ENCODE results near the gene DNM3.

Gene DNM3

GRCh38 chr1:172145231-172145651 is 303.9 kb downstream of the DNM3 start:
- DNase-seq = no peak

DNA sequence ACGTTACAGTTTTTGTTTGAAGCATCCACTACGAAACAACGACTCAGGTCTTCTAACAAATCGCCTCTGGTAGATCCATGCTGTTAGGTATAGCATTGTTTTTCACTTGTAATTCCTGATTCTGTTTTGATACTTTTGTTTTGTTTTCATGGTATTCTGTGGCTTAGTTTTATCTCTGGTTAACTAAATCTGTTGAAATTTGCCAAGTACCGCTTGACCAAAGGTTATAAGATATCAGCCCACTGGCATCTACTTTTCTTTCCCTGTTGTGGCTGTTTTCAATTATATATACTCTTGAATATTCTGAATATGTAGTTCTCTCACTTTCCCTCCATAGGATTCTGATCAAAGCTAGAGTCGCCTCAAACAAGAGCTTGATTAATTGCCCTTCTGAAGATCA is 304.4 kb downstream of the DNM3 start:
- no peak for DNase-seq

- DNase-seq = no peak
These were observed 305.0 kb downstream of the DNM3 start for GRCh38 chr1:172146141-172146850.

GRCh38 chr1:172147541-172147940 is 306.2 kb downstream of the DNM3 start:
- DNase-seq = no peak

DNA sequence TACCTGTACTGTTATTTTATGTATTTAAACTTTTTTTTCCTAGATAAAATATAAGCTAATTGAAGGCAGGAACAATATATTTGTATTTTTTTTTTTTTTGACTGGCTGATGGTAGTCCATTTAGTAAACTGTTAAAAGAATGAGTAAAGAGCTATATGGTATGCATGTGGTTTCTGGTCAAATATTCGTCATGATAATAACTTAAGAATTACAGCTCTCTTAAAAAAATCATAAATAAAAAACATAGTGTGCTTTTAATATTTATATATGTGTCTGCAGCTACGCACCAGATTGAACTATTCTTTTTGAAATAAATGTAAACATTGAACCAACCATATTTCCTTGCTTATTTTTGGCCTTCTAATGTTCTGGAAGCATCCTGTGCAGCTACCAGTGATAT is 306.9 kb downstream of the DNM3 start:
- DNase-seq = no peak

DNA sequence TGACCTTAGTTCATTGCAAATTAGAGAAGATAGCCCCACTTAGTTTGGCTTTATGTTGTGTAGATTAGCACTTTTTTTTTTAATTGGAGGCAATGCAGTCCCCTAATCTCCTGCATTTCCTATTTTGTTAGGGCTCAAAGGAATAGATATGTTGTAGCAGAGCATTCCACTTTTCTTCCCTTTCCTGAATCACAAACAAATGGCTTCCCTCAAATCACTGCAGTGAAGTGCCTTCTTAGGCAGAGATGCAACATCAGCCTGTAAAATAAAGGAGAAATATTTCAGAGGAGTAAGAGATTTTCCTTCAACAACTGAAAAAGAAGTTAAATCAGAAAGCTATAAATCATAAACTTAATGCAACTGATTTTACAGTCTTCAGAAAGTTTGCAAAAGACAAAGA is 307.4 kb downstream of the DNM3 start:
- DNase-seq = no peak

- DNase-seq = no peak
These were observed 308.0 kb downstream of the DNM3 start for GRCh38 chr1:172149346-172149745.

DNA sequence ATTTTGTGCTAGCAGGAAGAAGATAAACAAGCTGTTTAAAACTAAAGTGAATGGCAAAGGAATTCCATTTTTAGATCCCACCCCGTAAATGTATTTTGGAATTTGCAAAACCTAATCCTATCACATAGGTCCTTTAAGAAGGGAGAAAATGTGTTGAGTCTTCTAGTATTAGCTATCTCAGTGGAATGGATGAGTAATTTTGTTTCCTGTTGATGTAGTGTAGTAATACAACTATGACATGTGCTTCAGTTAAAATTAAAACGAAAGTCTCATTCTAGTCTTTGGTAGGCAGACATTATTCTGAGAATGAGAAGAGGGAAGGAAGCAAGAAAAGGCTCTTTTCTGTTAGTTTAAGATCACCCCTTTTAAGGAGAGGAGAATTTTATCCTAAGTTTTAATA is 313.3 kb downstream of the DNM3 start:
- DNase-seq = peak; percentile 1 to 60

DNA sequence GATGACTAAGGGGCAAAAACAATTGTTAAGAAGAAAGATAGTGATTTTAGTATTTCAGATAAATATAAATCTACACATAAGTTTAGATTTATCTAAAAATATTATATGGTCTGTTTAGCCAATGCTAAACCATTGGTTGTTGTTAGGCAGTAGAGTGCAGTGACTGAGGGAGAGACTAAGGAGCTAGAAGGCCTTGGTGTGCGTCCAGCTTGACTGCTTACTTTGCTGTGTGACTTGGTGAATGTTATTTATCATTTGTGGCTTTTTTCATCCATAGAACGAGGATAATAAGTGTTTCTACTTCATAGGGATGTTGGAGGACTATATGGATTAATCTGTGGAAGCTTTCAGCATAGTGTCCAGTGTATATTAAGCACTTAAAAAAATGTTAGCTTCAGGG is 314.5 kb downstream of the DNM3 start:
- no peak for DNase-seq

- no peak for DNase-seq
These were observed 320.9 kb downstream of the DNM3 start for GRCh38 chr1:172162236-172162635.

- peak; percentile 25 to 37 for DNase-seq
These were observed 322.4 kb downstream of the DNM3 start for GRCh38 chr1:172163498-172164215.

DNA sequence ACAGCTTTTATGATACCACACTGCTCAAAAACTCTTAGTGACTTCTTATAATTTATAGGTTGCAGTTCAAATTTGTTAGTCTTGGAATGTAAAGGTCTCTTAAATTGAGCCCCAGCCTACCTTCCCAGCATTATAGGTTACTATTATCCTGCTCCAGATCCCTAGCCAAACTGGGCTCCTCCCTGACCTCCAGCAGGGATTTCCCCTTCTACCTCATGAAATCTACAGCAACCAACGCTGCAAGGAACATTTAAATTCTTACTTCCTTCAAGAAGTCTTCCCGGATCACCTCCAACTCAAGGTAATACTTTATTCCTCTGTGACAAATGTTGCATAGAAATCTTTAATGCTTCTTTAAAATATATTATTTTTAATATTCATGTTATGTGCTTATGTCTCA is 324.1 kb downstream of the DNM3 start:
- no peak for DNase-seq

DNA sequence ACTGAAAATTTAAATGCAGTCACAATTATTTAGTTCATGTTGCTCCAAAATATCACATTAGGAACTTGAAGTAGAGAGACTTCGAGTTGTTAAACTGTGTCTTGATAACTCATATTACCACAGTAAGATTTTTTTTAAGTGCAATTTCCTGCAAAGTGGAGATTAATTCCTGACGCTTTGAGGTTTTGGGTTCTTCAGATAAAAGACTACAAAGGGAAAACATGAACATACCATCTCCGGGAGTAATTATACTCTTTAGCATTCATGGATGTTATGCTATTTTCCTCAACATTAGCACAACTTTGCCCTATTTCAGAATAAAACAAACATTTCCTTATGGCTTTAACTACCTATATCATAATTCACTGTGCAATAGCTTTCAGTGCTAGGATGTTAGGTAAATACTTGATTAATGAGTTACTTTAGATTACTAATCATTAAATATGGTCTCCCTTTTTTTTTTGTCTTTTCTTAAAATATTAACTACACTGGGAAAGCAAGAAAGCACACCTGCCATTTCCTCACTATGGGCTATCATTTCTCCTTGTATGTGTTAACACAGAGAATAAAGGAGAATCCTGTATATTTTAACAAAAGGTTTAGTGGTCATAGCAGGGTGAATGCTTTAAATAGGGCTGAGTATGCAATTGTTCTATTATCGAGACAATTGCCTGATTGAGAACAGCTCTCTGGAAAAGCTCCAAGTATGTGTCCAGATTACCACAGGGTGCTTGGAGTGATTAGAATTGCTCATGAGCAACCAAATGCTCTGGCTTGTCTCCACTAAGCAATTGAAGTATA is 326.7 kb downstream of the DNM3 start:
- no peak for DNase-seq

- no peak for DNase-seq
These were observed 327.2 kb downstream of the DNM3 start for GRCh38 chr1:172168597-172168872.

- DNase-seq = no peak
These were observed 328.5 kb downstream of the DNM3 start for GRCh38 chr1:172169836-172170235.

DNA sequence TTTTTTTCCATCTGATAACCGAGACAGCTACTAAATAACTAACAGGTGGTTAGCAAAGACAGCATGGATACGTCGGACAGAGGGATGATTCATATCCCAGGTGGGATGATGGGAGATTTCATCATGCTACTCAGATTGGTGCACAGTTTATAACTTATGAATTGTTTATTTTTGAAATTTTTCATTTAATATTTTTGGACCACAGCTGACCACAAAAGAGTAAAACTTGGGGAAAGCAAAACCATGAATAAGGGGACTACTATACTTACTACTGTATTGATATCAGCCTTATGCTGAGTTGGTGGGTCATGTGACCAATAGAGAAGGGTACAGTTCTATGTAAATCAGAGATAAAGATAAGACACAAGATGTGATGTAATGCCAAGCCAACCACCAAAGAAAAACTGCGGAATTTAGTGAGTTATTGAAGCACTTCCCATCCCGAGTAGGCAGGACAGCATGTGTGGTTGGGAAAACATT is 331.1 kb downstream of the DNM3 start:
- DNase-seq = no peak

GRCh38 chr1:172176206-172176605 is 334.9 kb downstream of the DNM3 start:
- DNase-seq = no peak

- DNase-seq = no peak
These were observed 336.6 kb downstream of the DNM3 start for GRCh38 chr1:172177849-172178248.

DNA sequence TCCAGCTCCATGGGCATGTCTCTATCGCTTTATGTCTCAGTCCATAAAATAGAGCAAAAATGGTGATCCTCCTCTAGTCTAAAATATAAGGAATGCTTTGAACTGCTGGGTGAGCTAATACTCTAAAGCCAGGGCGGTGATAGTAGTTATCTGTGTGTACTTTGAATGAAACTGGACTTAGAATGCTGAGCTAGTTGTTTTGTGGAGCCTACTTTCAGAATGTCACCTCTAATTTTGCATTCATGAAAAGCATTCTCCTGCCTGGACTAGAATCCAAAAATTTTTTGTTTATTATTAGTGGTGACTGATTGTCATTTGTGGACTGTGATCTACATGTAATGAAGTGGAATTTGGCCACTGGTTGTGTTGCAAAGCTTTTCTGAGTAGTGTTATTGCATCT is 337.6 kb downstream of the DNM3 start:
- no peak for DNase-seq

GRCh38 chr1:172179918-172180317 is 338.6 kb downstream of the DNM3 start:
- DNase-seq = no peak

GRCh38 chr1:172180501-172181285 is 339.4 kb downstream of the DNM3 start:
- DNase-seq = peak; percentile 46 to 73

DNA sequence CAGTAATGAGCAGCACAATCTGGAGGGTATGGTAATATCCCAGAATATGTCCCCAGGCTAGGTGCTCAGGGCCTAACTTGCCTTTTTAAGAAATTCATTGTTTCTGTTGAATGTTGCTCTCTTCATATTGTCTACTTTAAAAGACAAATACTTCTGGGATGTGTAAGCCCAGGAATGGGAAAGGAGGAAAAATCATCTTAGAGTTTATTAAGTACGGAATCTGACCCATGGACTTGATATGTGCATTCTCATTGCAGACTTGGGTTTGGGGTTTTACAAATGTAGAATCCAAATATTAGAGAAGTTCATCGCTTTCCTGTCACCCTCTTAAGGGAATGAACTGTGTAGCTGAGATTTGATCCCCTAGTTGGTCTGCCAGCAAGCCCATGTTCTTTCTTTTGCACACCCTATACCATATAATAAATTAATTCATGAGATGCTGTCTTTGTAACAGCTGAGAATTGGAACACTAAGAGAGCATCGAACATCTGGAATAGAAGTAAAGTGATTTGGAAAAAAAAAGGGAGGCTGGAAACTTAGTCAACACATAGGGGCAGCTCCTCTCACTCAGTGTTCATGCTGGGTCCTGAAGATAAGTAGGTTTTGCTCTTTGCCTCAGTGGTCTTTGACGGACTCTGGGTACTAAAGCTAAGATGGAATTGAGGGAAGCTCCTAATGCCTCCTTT is 343.4 kb downstream of the DNM3 start:
- no peak for DNase-seq
